IMR-90 (cell line): ENCODE measurements around the gene DTHD1. TPM values are rescaled to one million over a fixed set of nuclear protein-coding genes. Genes with fewer than 3 reads are reported as not detected.

Source experiments
- ATAC-seq: fragments of 200-7000 bp; cut with Tn5 transposase; 2 replicates; pipeline ENCODE4 v1.9.1; 2020; ENCODE audit warnings: low read depth, mild to moderate bottlenecking, moderate library complexity
- BruUV-seq: library from RNA; stranded (reverse); fragments of 400-500 nt; replicated peaks from 2 replicates; lab custom pipeline; 2021; lab: Mats Ljungman, UMichigan
- CTCF ChIA-PET: fragments of 300-600 bp; formaldehyde crosslinking; extraction: SDS; loops from one replicate; lab custom pipeline; 2021; ENCODE audit warnings: antibody characterized with exemption; lab: Yijun Ruan, JAX
- POLR2A ChIA-PET: fragments of 300-600 bp; sonication (Branson Sonifier 250); formaldehyde crosslinking; loops from one replicate; lab custom pipeline; 2022; ENCODE audit warnings: antibody characterized with exemption; ENCODE audit not compliant: unreplicated experiment; lab: Charles Lee
- DNase-seq: peaks from one replicate; pipeline ENCODE4 v3.0.0; 2013
- H2AFZ ChIP-seq: replicated peaks from 2 replicates; pipeline ENCODE3; 2013; ENCODE audit warnings: low read length, mild to moderate bottlenecking; ENCODE audit not compliant: poor library complexity
- H2AK5ac ChIP-seq: 2 replicates; pipeline ENCODE4 v1.6.1; 2013; ENCODE audit warnings: low read depth, low read length, inconsistent platforms
- H2AK9ac ChIP-seq: replicated peaks from 2 replicates; pipeline ENCODE3; 2013; ENCODE audit warnings: mild to moderate bottlenecking, low read depth, low read length, moderate library complexity; ENCODE audit not compliant: poor library complexity
- H2BK120ac ChIP-seq: 2 replicates; pipeline ENCODE4 v1.6.1; 2013; ENCODE audit warnings: low read depth, low read length, inconsistent platforms
- H2BK15ac ChIP-seq: 3 replicates; pipeline ENCODE4 v1.6.1; 2013; ENCODE audit warnings: low read depth, low read length, inconsistent platforms
- H2BK20ac ChIP-seq: 2 replicates; pipeline ENCODE4 v1.6.1; 2013; ENCODE audit warnings: low read depth, mild to moderate bottlenecking, inconsistent platforms, low read length, moderate library complexity
- H2BK5ac ChIP-seq: 2 replicates; pipeline ENCODE4 v1.6.1; 2013; ENCODE audit warnings: mild to moderate bottlenecking, low read depth, low read length, inconsistent platforms; ENCODE audit not compliant: poor library complexity, severe bottlenecking
- H3K14ac ChIP-seq: replicated peaks from 2 replicates; pipeline ENCODE4 v1.6.1; 2013; ENCODE audit warnings: low read depth, low read length, inconsistent platforms
- H3K18ac ChIP-seq: 2 replicates; pipeline ENCODE4 v1.6.1; 2013; ENCODE audit warnings: low read depth, low read length, control low read depth
- H3K23ac ChIP-seq: 2 replicates; pipeline ENCODE4 v1.6.1; 2013; ENCODE audit warnings: low read depth, low read length, inconsistent platforms
- H3K27ac ChIP-seq: 2 replicates; pipeline ENCODE4 v1.5.1; 2013; ENCODE audit warnings: mild to moderate bottlenecking, control low read depth, low read length; ENCODE audit not compliant: insufficient read depth
- H3K27me3 ChIP-seq: 2 replicates; pipeline ENCODE4 v1.6.1; 2013; ENCODE audit warnings: low read length; ENCODE audit not compliant: control insufficient read depth, insufficient read depth
- H3K36me3 ChIP-seq: 2 replicates; pipeline ENCODE4 v1.6.1; 2013; ENCODE audit warnings: low read length, mixed read lengths; ENCODE audit not compliant: control insufficient read depth, insufficient read depth
- H3K4ac ChIP-seq: 2 replicates; pipeline ENCODE4 v1.6.1; 2013; ENCODE audit warnings: low read depth, low read length, inconsistent platforms
- H3K4me1 ChIP-seq: 2 replicates; pipeline ENCODE4 v1.6.1; 2013; ENCODE audit warnings: low read length, mixed read lengths; ENCODE audit not compliant: control insufficient read depth, insufficient read depth
- H3K4me2 ChIP-seq: 2 replicates; pipeline ENCODE4 v1.6.1; 2013; ENCODE audit warnings: low read depth, mild to moderate bottlenecking, control low read depth, low read length, moderate library complexity
- H3K4me3 ChIP-seq: 2 replicates; pipeline ENCODE4 v1.5.1; 2013; ENCODE audit warnings: low read depth, mild to moderate bottlenecking, control low read depth, low read length, moderate library complexity; ENCODE audit not compliant: insufficient read depth
- H3K56ac ChIP-seq: 2 replicates; pipeline ENCODE4 v1.6.1; 2013; ENCODE audit warnings: low read length, inconsistent platforms; ENCODE audit not compliant: insufficient read depth; ENCODE audit errors: extremely low read depth
- H3K79me1 ChIP-seq, 2 experiments: 2 replicates each; pipeline ENCODE4 v1.6.1; 2013; ENCODE audit warnings: low read length in 2 of 2, inconsistent platforms in 1 of 2, low read depth in 1 of 2
- H3K9ac ChIP-seq: 2 replicates; pipeline ENCODE4 v1.6.1; 2013; ENCODE audit warnings: low read depth, low read length, control low read depth
- H3K9me1 ChIP-seq: 2 replicates; pipeline ENCODE4 v1.6.1; 2013; ENCODE audit warnings: low read length, inconsistent platforms; ENCODE audit not compliant: insufficient read depth
- H3K9me3 ChIP-seq: 2 replicates; pipeline ENCODE4 v1.6.1; 2013; ENCODE audit warnings: low read length; ENCODE audit not compliant: control insufficient read depth, insufficient read depth
- H4K20me1 ChIP-seq: 2 replicates; pipeline ENCODE4 v1.6.1; 2013; ENCODE audit warnings: low read length, inconsistent platforms; ENCODE audit not compliant: insufficient read depth
- H4K5ac ChIP-seq: 2 replicates; pipeline ENCODE4 v1.6.1; 2013; ENCODE audit warnings: mild to moderate bottlenecking, low read depth, low read length, control low read depth
- H4K8ac ChIP-seq, 2 experiments: 2 replicates each; pipeline ENCODE4 v1.6.1; 2013; ENCODE audit warnings: low read depth in 2 of 2, low read length in 2 of 2, control low read depth in 1 of 2, inconsistent platforms in 1 of 2
- H4K91ac ChIP-seq: 2 replicates; pipeline ENCODE4 v1.6.1; 2013; ENCODE audit warnings: low read depth, low read length, inconsistent platforms; ENCODE audit not compliant: insufficient read depth
- BHLHE40 ChIP-seq: fragments of 150-350 bp; IDR thresholded peaks from 2 replicates; pipeline ENCODE4 v1.6.1; 2016; ENCODE audit warnings: mild to moderate bottlenecking, low read depth, low read length
- CEBPB ChIP-seq: IDR thresholded peaks from 2 replicates; pipeline ENCODE4 v1.6.1; 2012; ENCODE audit warnings: low read depth, low read length, improper control_type of control experiment
- CHD1 ChIP-seq: IDR thresholded peaks from 2 replicates; pipeline ENCODE4 v1.6.1; 2012; ENCODE audit warnings: low read depth, low read length, improper control_type of control experiment
- FOS ChIP-seq: fragments of 150-350 bp; IDR thresholded peaks from 2 replicates; pipeline ENCODE4 v1.6.1; 2016; ENCODE audit warnings: low read depth, low read length
- MAFK ChIP-seq: IDR thresholded peaks from 2 replicates; pipeline ENCODE4 v1.6.1; 2012; ENCODE audit warnings: low read depth, low read length, improper control_type of control experiment
- MAZ ChIP-seq: IDR thresholded peaks from 2 replicates; pipeline ENCODE4 v1.6.1; 2012; ENCODE audit warnings: low read depth, mild to moderate bottlenecking, low read length, improper control_type of control experiment, moderate library complexity, borderline replicate concordance
- MXI1 ChIP-seq: IDR thresholded peaks from 2 replicates; pipeline ENCODE4 v1.6.1; 2012; ENCODE audit warnings: low read depth, mild to moderate bottlenecking, low read length, moderate library complexity, borderline replicate concordance
- NFE2L2 ChIP-seq: fragments of 150-350 bp; IDR thresholded peaks from 2 replicates; pipeline ENCODE4 v1.6.1; 2016; ENCODE audit warnings: low read depth, mild to moderate bottlenecking, low read length
- POLR2A ChIP-seq: IDR thresholded peaks from 2 replicates; pipeline ENCODE4 v1.6.1; 2012; ENCODE audit warnings: mild to moderate bottlenecking, low read depth, low read length
- RAD21 ChIP-seq: IDR thresholded peaks from 2 replicates; pipeline ENCODE4 v1.6.1; 2012; ENCODE audit warnings: low read length, improper control_type of control experiment
- RCOR1 ChIP-seq: IDR thresholded peaks from 2 replicates; pipeline ENCODE4 v1.6.1; 2012; ENCODE audit warnings: mild to moderate bottlenecking, low read length, improper control_type of control experiment; ENCODE audit not compliant: insufficient replicate concordance
- RFX5 ChIP-seq: IDR thresholded peaks from 2 replicates; pipeline ENCODE4 v1.8.0; 2012; ENCODE audit warnings: low read depth, mild to moderate bottlenecking, low read length, moderate library complexity
- SMC3 ChIP-seq: fragments of 150-350 bp; IDR thresholded peaks from 2 replicates; pipeline ENCODE4 v1.6.1; 2016; ENCODE audit warnings: low read depth, mild to moderate bottlenecking, antibody characterized with exemption, low read length, moderate library complexity
- WGBS, 2 experiments: methylation state at CpG; one replicate each; pipeline versions ENCODE4 v1.1.5 to v1.1.7; 2013; ENCODE audit warnings: missing lambda C conversion rate in 2 of 2; ENCODE audit not compliant: insufficient read length in 1 of 2; ENCODE audit errors: extremely low coverage in 2 of 2; 5-methylcytosine and 5-hydroxymethylcytosine counted together
- dilution Hi-C: fragments of 300-500 bp; cut with HindIII; formaldehyde crosslinking; loops from one replicate; pipeline ENCODE4 v1.14.3; 2018; ENCODE audit warnings: low sequenced_read_pairs; ENCODE audit not compliant: unreplicated experiment
- in situ Hi-C: fragments of 300-500 bp; cut with MboI; formaldehyde crosslinking; loops from 3 replicates; pipeline ENCODE4 v1.14.3; 2019; ENCODE audit warnings: low sequenced_read_pairs, inconsistent platforms, mixed read lengths
- intact Hi-C: fragments of 100-400 bp; cut with micrococcal nuclease; formaldehyde crosslinking; loops from 2 replicates; pipeline ENCODE4 v1.10.0; 2022
- polyA plus RNA-seq, 3 experiments: library from polyadenylated mRNA; depleted of rRNA; stranded (reverse); fragments of >200 nt; gene quantifications; 2 replicates each; pipeline ENCODE4 v1.2.3, GENCODE V29; 2012; ENCODE audit warnings: low replicate concordance in 1 of 3
- total RNA-seq: library from RNA; depleted of rRNA; stranded (reverse); fragments of >200 nt; gene quantifications from 2 replicates; pipeline ENCODE4 v1.2.3, GENCODE V29; 2012
- TF ChIP-seq, protein P1 (sequence below): fragments of 150-350 bp; IDR thresholded peaks from 2 replicates; pipeline ENCODE4 v1.6.1; 2016; ENCODE audit warnings: low read depth, mild to moderate bottlenecking, low read length, moderate library complexity, borderline replicate concordance
- TF ChIP-seq, protein P2 (sequence below): conservative IDR thresholded peaks from 2 replicates; pipeline ENCODE4 v1.5.1; 2012; ENCODE audit warnings: mild to moderate bottlenecking, low read depth, low read length, improper control_type of control experiment
- TF ChIP-seq, protein P3 (sequence below): fragments of 150-350 bp; IDR thresholded peaks from 2 replicates; pipeline ENCODE4 v1.6.1; 2017; ENCODE audit warnings: mild to moderate bottlenecking, antibody characterized with exemption, low read length, low read depth

The DTHD1 gene
- total and polyA plus RNA-seq, 2 of the 4 experiments (the other 2 are of a cell fraction) = not detected

DNA sequence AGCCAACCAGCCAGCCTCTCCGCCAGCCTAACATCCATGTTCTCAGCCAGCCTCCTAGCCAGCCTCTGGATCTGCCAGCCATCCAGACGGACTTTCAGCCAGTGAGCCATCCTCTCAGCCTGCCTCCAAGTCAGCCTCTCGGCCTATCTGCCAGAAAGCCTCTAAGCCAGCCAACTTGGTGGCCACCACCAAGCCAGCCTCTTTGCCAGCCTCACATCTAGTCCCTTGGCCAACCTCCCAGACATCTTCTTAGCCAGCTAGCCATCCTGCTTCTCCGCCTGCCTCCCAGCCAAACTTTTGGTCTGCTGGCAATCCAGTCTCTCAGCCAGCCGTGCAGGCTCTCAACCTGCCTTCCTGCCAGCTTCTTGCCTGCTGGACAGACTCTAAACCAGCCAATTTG, 20.7 kb upstream of the DTHD1 start:
- Histone ChIP-seq H2AK9ac (no peak overlapping the region), H3K56ac (no peak overlapping the region), H4K5ac (no peak overlapping the region), H3K27ac (no peak overlapping the region), H4K20me1 (no peaks in the 10 kb centered on the region), H3K9me3 (no peaks in the 10 kb centered on the region), H3K14ac (no peak overlapping the region), H2BK20ac (no peak overlapping the region), H3K9me1 (no peaks in the 10 kb centered on the region), H3K27me3 (no peaks in the 10 kb centered on the region), H2BK15ac (no peak overlapping the region), H2AFZ (no peak overlapping the region), H3K4me1 (no peaks in the 10 kb centered on the region), H3K4ac (no peak overlapping the region), H3K9ac (no peak overlapping the region), H2BK5ac (no peak overlapping the region), H3K4me3 (no peak overlapping the region), H3K4me2 (no peak overlapping the region), H3K23ac (no peak overlapping the region), H2AK5ac (no peak overlapping the region), H3K79me1 (no peaks in the 10 kb centered on the region), H4K91ac (no peak overlapping the region), H3K18ac (no peak overlapping the region), H2BK120ac (no peak overlapping the region), H4K8ac (no peak overlapping the region), H3K36me3 (no peaks in the 10 kb centered on the region)
- intact Hi-C loops = no loop called here
- in situ Hi-C loops = no loop called here
- dilution Hi-C loops = no loop called here
- no TSS peak for BruUV-seq
- ATAC-seq = no peak
- TF ChIP-seq MAZ (no peak), MXI1 (no peak), MAFK (no peak), FOS (no peak), NFE2L2 (no peak), RCOR1 (no peak), CHD1 (no peak), CEBPB (no peak), SMC3 (no peak), BHLHE40 (no peak), RFX5 (no peak), RAD21 (no peak), POLR2A (no peak)
- TF ChIP-seq, protein P1, sequence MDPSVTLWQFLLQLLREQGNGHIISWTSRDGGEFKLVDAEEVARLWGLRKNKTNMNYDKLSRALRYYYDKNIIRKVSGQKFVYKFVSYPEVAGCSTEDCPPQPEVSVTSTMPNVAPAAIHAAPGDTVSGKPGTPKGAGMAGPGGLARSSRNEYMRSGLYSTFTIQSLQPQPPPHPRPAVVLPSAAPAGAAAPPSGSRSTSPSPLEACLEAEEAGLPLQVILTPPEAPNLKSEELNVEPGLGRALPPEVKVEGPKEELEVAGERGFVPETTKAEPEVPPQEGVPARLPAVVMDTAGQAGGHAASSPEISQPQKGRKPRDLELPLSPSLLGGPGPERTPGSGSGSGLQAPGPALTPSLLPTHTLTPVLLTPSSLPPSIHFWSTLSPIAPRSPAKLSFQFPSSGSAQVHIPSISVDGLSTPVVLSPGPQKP = no peak
- TF ChIP-seq, protein P2, sequence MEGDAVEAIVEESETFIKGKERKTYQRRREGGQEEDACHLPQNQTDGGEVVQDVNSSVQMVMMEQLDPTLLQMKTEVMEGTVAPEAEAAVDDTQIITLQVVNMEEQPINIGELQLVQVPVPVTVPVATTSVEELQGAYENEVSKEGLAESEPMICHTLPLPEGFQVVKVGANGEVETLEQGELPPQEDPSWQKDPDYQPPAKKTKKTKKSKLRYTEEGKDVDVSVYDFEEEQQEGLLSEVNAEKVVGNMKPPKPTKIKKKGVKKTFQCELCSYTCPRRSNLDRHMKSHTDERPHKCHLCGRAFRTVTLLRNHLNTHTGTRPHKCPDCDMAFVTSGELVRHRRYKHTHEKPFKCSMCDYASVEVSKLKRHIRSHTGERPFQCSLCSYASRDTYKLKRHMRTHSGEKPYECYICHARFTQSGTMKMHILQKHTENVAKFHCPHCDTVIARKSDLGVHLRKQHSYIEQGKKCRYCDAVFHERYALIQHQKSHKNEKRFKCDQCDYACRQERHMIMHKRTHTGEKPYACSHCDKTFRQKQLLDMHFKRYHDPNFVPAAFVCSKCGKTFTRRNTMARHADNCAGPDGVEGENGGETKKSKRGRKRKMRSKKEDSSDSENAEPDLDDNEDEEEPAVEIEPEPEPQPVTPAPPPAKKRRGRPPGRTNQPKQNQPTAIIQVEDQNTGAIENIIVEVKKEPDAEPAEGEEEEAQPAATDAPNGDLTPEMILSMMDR = no peak
- TF ChIP-seq, protein P3, sequence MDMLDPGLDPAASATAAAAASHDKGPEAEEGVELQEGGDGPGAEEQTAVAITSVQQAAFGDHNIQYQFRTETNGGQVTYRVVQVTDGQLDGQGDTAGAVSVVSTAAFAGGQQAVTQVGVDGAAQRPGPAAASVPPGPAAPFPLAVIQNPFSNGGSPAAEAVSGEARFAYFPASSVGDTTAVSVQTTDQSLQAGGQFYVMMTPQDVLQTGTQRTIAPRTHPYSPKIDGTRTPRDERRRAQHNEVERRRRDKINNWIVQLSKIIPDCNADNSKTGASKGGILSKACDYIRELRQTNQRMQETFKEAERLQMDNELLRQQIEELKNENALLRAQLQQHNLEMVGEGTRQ = no peak
- POLR2A ChIA-PET = no interaction called here
- DNase-seq = no peak
- CTCF ChIA-PET = no interaction called here
- WGBS, 2 experiments = 40% methylated on average over 2 of the region's 5 CpGs; no CpG with 5 or more reads in 1 of the 2 experiments
